ENCODE measurements around the gene SPEM3.

SPEM3 gene

GRCh38 chr17:7403977-7404736 lies 24.5 kb upstream of the SPEM3 start, which contains the start of gene TMEM256:
Gene TMEM256, minus strand, starts transcription at chr17:7404097. Its CDS starts 13 bp downstream, at chr17:7404084.
- DNase-seq = peak; percentile 99

- no peak for DNase-seq
These were observed 23.8 kb upstream of the SPEM3 start for GRCh38 chr17:7404737-7405349.

- no peak for DNase-seq
These were observed 23.1 kb upstream of the SPEM3 start for GRCh38 chr17:7405350-7406234.

- no peak for DNase-seq
These were observed 22.3 kb upstream of the SPEM3 start for GRCh38 chr17:7406235-7406825.

- no peak for DNase-seq
These were observed 21.6 kb upstream of the SPEM3 start for GRCh38 chr17:7407082-7407481.

GRCh38 chr17:7407485-7408251 lies 21.0 kb upstream of the SPEM3 start, which contains the start of gene NLGN2:
Gene NLGN2, plus strand, starts transcription at chr17:7407845. Its CDS starts 411 bp downstream, at chr17:7408256.
- DNase-seq = no peak

GRCh38 chr17:7408252-7408727 lies 20.4 kb upstream of the SPEM3 start:
- DNase-seq = no peak

- no peak for DNase-seq
These were observed 19.8 kb upstream of the SPEM3 start for GRCh38 chr17:7408863-7409262.

GRCh38 chr17:7409716-7410115 lies 18.9 kb upstream of the SPEM3 start:
- DNase-seq = no peak

GRCh38 chr17:7410634-7411426 lies 17.8 kb upstream of the SPEM3 start:
- no peak for DNase-seq

- DNase-seq = no peak
These were observed 17.3 kb upstream of the SPEM3 start for GRCh38 chr17:7411427-7411750.

- no peak for DNase-seq
These were observed 15.2 kb upstream of the SPEM3 start for GRCh38 chr17:7413346-7413985.

- DNase-seq = no peak
These were observed 13.8 kb upstream of the SPEM3 start for GRCh38 chr17:7414837-7415236.

- no peak for DNase-seq
These were observed 12.9 kb upstream of the SPEM3 start for GRCh38 chr17:7415784-7416183.

- DNase-seq = no peak
These were observed 12.3 kb upstream of the SPEM3 start for GRCh38 chr17:7416323-7416722.

- no peak for DNase-seq
These were observed 11.5 kb upstream of the SPEM3 start for GRCh38 chr17:7417056-7417655.

GRCh38 chr17:7418472-7419152 lies 10.0 kb upstream of the SPEM3 start:
- DNase-seq = no peak

GRCh38 chr17:7419819-7420610 lies 8.6 kb upstream of the SPEM3 start, which contains the start of gene SPEM1:
Gene SPEM1, plus strand, starts transcription at chr17:7420324. Its CDS starts 61 bp downstream, at chr17:7420385.
- no peak for DNase-seq

- no peak for DNase-seq
These were observed 7.5 kb upstream of the SPEM3 start for GRCh38 chr17:7421186-7421585.

Data from NCI-H1694 (cell line).